Measurements from ENCODE around the gene MYH9.
"Not testable (repeated sequence)": the region's sequence is repeated elsewhere in the genome, so short reads cannot be mapped to it uniquely, and the experiment has no call there.

DNA sequence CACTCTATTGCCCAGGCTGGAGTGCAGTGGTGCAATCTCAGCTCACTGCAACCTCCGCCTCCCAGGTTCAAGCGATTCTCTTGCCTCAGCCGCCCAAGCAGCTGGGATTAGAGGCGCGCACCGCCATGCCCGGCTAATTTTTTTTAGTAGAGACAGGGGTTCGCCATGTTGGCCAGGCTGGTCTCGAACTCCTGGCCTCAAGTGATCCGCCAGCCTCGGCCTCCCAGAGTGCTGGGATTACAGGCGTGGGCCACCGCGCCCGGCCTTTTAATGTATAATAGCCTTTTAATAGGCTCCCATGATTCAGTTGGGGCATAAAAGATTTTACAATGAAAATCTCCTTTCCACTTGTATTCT is 21.8 kb upstream of the MYH9 start:
- not testable (repeated sequence) for TF ChIP-seq CTCF (IDR thresholded peaks at IDR 0.05; ENCODE audit: low read length); EZH2 (IDR thresholded peaks at IDR 0.05; ENCODE audit: borderline replicate concordance, low read length)

All from OCI-LY1 (cell line).